Measurements from ENCODE around the gene SLC17A2. TPM values are rescaled to one million over a fixed set of nuclear protein-coding genes. Genes with fewer than 3 reads are reported as not detected.

The SLC17A2 gene
- total RNA-seq, 1 donor from 2014 or later = not detected

DNA sequence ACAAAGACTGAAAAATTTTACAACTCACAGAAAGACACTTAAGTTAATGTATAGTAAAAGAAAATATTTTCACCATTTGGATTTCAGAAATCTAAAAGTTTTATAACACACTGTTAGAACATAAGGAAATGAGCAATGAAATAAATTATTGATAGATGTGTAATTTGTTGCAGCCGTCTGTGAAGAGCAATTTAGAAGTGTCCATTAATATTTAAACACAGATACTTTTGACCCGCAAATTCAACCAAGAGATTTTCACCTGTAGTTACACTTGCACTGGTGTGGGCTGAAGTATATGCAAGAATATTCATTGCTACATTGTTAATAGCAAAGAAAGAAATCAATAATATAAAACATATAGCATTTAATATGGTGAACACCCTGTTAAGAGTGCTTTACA is 41.9 kb downstream of the SLC17A2 start:
- no peak for DNase-seq (ENCODE audit: extremely low read depth, low read depth, low spot score)

DNA sequence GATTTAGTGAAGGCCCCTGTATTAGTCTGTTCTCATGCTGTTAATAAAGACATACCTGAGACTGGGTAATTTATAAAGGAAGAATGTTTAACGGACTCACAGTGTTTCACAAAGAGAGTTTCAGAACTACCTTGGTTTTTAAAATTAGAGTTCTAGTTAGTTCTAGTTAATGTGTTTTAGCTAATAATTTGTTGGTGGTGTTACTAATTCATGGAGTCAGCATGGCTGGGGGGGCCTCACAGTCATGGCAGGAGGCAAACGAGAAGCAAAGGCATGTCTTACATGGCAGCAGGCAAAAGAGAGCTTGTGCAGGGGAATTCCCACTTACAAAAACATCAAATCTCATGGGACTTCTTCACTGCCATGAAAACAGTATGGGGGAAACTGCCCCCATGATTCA is 44.4 kb downstream of the SLC17A2 start:
- no peak for DNase-seq (ENCODE audit: extremely low read depth, low read depth, low spot score)

DNA sequence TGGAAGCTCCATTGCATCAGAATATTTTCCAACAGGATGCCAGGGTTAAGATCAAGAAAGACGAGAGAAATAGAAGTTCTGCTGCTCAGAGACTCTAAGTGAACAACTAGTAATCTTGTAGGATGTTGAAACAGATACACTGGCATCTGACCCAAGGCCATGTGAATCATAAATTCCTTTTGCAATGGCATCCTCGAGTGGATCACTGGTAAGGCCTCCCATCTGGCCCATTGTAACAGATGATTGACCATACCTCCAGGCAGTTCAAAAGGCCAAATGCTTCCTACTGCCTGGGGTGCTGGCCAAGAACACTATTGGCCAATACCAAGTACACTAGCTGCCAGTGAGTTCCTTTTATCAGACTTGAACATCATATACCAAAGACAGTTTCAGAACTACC is 46.5 kb downstream of the SLC17A2 start:
- DNase-seq (ENCODE audit: extremely low read depth, low read depth, low spot score) = no peak

DNA sequence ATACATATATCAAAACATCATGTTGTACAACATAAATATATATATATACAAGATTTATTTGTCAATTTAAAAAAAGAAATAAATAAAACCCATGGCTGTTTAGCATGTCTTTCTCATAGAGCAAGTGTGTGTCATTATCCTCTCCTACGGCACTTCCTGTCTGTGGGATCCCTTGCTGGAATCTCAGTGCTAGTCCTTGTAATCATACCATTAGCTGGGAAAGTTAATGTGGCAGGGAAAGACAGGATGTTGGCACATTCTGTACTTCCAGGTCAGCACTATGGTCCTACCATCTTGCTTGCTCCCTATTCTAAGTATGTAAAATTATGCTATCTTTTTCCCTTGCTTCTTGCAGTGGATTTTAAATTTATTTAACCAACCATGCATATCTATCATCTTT is 47.0 kb downstream of the SLC17A2 start:
- DNase-seq (ENCODE audit: extremely low read depth, low read depth, low spot score) = no peak

DNA sequence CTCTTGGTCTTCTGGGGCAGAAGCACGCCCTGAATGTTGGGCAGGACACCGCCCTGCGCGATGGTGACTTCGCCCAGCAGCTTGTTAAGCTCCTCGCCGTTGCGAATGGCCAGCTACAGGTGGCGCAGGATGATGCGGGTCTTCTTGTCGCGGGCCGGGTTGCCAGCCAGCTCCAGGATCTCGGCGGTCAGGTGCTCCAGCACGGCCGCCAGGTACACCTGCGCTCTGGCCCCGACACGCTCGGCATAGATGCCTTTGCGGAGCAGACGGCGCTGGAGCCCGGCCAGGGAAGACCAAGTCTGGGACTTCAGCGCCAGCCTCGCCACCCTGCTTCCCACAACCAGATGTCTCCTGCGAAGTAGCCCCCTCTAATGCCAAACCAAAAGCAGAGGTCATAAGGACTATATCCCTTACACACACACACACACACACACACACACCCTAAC is 48.4 kb downstream of the SLC17A2 start:
- DNase-seq (ENCODE audit: extremely low read depth, low read depth, low spot score) = no peak

DNA sequence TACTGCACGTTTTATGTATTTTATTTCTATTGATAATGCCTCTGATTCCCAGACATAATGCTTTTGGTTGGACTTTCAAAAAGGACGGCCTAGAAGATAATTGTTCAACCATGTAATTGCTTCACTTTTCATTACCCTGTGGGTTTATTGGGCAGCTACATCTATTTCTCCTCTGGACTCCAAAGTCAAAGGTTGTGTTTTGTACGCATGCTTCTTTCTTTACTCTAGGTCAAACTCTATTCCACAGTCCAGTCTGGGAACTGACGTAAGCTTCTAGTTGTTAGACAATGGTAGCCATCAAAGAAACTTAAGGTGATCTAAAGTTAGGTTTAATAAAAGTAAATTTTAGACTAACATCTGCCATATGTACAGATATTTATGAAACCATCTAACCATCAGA is 49.9 kb downstream of the SLC17A2 start:
- no peak for DNase-seq (ENCODE audit: extremely low read depth, low read depth, low spot score)

DNA sequence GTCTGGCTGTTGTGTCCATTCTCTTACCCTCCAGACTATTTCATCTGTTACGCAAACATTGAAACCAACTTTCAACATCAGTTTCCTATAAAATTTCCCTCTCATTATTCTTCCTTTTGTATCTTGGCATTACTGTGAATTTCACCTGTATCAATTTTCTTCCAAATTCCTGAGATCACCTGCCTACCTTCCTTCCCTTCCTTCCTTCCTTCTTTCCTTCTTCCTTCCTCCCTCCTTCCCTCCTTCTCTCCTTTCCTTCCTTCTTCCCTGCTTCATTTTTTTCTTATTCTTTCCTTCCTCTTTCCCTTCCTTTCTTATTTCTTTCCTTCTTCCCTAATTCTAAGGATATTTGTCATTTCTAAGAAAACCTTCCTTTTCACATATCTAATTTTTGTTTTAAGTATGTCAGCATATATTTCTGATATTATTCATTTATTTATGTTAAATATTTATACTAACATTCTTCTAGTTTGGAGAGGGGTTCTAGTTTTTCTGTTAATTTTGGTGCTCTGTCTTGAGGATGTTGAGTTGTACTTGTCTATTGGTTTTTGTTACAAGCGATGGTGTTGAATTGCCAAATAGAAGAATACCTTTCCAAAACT is 51.7 kb downstream of the SLC17A2 start:
- DNase-seq (ENCODE audit: extremely low read depth, low read depth, low spot score) = no peak

DNA sequence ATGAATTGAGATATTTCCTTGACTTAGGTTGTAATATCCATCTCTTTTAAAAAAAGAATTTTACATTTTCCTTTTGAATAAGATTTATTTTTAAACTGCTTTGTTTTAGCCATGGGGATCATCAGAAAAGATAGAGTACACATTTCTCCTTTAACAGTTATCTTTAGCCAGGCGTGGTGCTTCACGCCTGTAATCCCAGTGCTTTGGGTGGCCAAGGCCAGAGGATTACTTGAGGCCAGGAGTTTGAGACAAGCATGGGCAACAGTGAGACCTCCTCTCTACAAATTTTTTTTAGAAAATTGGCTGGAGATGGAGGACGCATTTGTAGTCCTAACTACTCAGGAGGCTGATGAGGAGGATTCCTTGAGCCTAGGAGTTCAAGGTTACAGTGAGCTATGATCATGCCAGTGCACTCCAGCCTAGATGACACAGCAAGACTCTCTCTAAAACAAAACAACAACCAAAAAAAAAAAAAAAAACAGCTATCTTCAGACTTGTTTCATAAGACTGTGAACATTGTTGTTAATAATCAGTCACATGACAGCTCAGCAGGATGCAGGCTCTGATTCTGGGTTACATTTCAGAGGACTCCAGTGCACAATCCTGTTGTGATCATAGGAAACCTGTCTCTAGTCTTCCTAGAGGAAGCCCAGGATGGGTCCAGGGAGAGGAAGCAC is 54.4 kb downstream of the SLC17A2 start:
- no peak for DNase-seq (ENCODE audit: extremely low read depth, low read depth, low spot score)

DNA sequence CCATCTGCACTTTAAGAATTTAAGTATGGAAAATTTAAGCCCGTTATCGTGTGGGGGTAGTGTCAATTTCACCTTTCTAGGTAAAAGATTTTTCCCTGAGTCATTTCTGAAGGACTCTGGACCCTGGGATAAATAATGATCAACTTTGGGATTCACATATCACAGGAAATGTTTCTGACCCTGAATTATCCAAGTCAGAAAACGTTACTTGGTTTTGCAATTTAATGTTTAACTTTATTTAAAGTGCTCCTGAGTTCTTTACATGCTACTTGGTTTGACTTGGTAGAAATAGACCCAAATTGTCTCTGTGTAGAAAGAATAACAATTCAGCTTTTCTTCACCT is 55.0 kb downstream of the SLC17A2 start:
- DNase-seq (ENCODE audit: extremely low read depth, low read depth, low spot score) = no peak

DNA sequence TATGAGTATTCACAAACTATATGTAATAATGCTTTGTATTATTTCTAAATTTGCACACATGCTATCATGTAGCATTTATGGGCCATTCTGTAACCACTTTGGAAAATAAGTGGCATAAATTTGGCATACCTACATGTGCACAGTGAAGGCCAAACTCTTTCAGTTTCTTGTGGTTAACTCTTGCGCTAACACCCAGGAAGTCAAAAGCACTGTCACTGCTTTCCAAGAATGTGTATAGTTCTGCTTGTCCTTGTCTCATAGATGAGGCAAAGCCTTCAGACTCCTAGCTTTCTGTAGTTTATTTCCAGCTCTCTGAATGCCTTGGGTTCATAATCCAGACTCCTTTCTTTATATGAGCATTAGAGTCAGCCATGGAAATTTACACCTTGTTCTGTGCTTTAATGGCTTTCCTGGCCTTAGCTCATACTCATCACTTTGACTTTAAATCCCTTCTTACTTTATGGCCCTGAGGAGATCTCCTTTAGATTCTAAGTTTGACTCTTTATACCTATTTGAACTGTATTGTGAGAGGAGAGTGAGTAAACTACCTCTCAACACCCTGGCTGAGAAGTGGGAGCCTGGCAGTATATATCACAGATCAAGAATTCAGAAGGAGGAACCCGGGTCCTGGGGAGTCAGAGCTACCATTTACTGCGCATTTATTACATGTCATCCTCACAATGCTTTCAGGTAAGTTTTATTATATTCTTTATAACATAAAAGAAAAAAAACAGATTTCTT is 55.5 kb downstream of the SLC17A2 start:
- DNase-seq (ENCODE audit: extremely low read depth, low read depth, low spot score) = no peak

DNA sequence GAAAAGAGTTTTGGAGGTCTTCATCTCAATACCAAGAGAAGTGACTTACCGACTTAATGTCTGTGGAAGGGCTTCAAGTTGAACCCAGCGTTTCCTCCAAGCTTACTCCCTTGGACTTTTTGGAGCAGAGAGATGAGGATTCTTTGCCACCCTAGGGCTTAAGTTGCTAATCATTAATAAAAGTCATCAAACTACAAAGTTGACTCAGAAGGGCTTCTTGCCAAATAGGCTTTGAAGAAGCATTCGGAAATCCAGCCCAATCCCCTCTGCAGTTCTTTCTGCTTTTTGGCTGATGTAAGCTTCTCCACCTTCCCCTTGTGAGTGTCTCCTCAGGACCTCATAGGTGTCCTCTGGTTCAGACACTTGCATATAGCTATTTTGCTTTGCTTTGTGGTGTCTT is 56.4 kb downstream of the SLC17A2 start, which contains the start of gene SLC17A3:
SLC17A3 (minus strand) TSS at position 126 of the 400 bp plus-strand sequence. CDS start 5,856 bp downstream, outside the sequence.
- DNase-seq (ENCODE audit: extremely low read depth, low read depth, low spot score) = no peak

DNA sequence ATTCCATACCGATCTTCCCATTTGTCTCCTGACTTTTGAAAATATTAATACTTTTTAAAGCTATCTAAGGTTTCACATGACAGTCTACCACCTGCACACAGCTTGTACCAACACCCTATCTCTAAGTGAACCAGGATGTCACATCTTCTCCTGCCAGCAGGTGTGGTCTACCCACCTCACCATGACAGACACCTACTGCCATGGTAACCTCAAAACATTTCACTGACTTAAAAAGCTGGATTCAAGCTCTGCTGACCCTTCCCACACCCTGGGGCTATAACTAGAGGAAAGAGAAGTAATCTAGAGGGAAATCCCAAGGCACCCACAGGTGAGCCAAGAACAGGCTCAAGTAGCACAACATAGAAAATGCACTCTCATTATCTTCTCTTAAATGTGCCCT is 57.7 kb downstream of the SLC17A2 start:
- no peak for DNase-seq (ENCODE audit: extremely low read depth, low read depth, low spot score)

DNA sequence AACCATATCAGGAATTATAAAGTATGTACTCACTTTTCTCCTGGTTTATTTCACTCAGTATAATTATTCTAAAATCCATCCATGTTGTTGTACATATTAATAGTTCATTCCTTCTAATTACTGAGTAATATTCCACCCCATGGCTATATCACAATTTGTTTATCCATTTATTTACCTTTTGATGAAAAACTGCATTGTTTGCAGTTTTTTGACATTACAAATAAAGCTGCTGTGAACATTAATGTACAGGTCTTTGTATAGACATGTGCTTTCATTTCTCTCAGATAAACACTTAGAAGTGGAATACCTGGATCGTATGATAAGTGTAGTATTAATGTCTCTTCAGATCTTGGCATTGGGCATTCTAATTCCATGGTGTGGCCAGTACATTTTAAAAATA is 60.7 kb downstream of the SLC17A2 start:
- no peak for DNase-seq (ENCODE audit: extremely low read depth, low read depth, low spot score)

DNA sequence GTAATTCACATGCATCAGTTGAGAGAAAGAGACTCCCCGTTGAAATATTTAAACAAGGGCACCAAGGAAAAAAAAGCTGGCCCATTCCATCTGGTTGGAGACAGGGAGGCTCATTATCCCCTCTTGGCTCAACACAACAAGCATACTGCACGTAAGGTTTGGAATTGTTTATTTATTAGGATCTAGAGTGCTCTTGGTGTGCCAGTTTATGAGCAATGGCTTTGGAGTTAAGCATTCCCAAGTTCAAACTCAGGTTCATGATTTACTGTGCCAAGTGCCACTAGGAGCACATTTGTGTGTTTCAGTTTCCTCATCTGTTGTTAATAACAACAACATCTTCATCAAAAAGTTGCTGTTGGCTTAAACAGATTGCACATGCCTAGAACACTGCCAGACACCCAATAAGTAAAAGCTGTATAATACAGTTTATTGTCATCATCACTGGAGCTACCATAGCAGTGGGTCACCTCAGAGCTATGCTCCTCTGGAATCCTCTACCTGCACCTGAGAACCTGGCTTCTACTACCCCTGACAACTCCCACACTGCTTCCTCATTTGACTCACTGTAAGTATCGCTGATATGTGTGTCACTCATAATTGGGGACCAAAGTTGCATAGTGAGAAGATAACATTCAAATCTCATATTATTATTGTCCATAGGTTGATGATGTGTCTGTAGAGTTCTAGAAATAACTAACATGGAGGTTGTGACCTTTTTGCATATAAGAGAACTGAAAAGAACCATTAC is 61.9 kb downstream of the SLC17A2 start:
- DNase-seq (ENCODE audit: extremely low read depth, low read depth, low spot score) = no peak

DNA sequence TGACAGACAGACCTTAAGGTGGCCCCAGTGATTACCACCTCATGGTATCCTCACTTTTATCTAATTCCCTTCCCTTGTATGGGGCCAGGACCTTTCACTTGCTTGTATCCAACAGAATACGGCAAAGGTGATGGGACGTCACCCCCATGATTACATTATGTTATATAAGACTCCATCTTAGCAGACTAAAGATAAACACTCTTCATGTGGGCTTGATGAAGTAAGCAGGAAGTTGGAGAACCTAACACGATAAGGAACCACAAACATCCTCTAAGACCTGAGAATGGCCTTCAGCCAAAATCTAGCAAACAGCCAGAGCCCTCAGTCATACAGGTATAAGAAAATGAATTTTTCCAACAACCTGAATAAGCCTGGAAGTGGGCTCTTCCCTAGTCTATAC is 64.5 kb downstream of the SLC17A2 start:
- DNase-seq (ENCODE audit: extremely low read depth, low read depth, low spot score) = no peak

DNA sequence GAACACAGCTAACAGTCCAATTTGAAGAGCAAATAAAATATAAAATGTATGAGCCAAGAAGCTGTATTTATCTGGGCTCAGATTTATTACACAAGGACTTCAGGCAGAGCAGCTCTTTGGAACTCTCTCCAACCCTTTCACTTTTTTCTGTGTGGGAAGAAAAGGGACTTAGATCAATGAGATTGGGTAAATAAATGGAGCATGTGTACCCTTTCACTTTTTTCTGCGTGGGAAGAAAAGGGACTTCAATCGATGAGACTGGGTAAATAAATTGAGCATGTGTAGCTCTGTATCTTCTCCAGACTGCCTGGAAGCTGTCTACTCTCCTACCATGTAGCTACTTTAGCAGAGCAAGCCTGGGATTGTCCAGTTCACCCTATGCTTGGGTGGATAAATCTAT is 67.1 kb downstream of the SLC17A2 start:
- no peak for DNase-seq (ENCODE audit: extremely low read depth, low read depth, low spot score)

Other genes with a start within 250 kb of the SLC17A2 start
- gene SLC17A4, start 175.9 kb downstream of the SLC17A2 start, total RNA-seq = not detected in 2 replicates
- not detected in 2 replicates for gene SLC17A1, start 98.6 kb downstream of the SLC17A2 start, total RNA-seq
- not detected in 2 replicates for gene SLC17A3, start 56.4 kb downstream of the SLC17A2 start, total RNA-seq
- gene TRIM38, start 32.1 kb upstream of the SLC17A2 start, total RNA-seq = 10.1 and 12.3 TPM in 2 replicates
- 3.4 and 4.7 TPM in 2 replicates for gene HFE, start 156.7 kb upstream of the SLC17A2 start, total RNA-seq

All from glomerular endothelial cell (primary cell).